Left ventricle myocardium inferior (tissue), 1 donor: ENCODE measurements around the gene DDX10. TPM values are rescaled to one million over a fixed set of nuclear protein-coding genes. Genes with fewer than 3 reads are reported as not detected.

Experiments
- DNase-seq: peaks from one replicate; pipeline ENCODE4 v3.0.0-alpha.2; 2020
- H3K27ac ChIP-seq: fragments of 200-600 bp; replicated peaks from 2 replicates; pipeline ENCODE4 v1.8.0; 2021
- H3K27me3 ChIP-seq: fragments of 200-600 bp; 2 replicates; pipeline ENCODE4 v1.8.0; 2021; ENCODE audit warnings: low read depth
- H3K36me3 ChIP-seq: fragments of 200-600 bp; 2 replicates; pipeline ENCODE4 v1.8.0; 2021
- H3K4me1 ChIP-seq: fragments of 200-600 bp; 2 replicates; pipeline ENCODE4 v1.8.0; 2021
- H3K4me3 ChIP-seq: fragments of 200-600 bp; 2 replicates; pipeline ENCODE4 v1.8.0; 2021; ENCODE audit warnings: mild to moderate bottlenecking, moderate library complexity
- H3K9me3 ChIP-seq: fragments of 200-600 bp; replicated peaks from 2 replicates; pipeline ENCODE4 v1.8.0; 2021
- CTCF ChIP-seq: fragments of 200-600 bp; IDR thresholded peaks from 2 replicates; pipeline ENCODE4 v1.8.0; 2021; ENCODE audit warnings: antibody characterized with exemption, mild to moderate bottlenecking, borderline replicate concordance
- intact Hi-C: fragments of 100-400 bp; cut with micrococcal nuclease; formaldehyde crosslinking; loops from one replicate; pipeline ENCODE4 v1.11.0; 2022
- total RNA-seq: library from RNA; stranded (reverse); fragmentation: NEBNext Ultra II Directional; extraction: Animal tissue kit (Norgen Biotek cat#: 25700); gene quantifications from one replicate; pipeline ENCODE4 v1.2.1, GENCODE V29; 2021
- donor health status: DM: no; HTN: yes; CAD: no; lungs with severe emphysema.

The DDX10 gene
- total RNA-seq, 1 donor from 2014 or later: 11.7 TPM

GRCh38 chr11:108858622-108859021 is 193.8 kb downstream of the DDX10 start:
- Histone ChIP-seq H3K36me3 (no peaks in the 10 kb centered on the region), H3K27me3 (no peaks in the 10 kb centered on the region), H3K9me3 (no peaks in the 10 kb centered on the region), H3K27ac (no peak overlapping the region), H3K4me3 (no peak overlapping the region), H3K4me1 (peaks cover 32% of the 10 kb centered on the region)
- no peak for DNase-seq
- intact Hi-C loops: no loop called here
- no peak for TF ChIP-seq CTCF

GRCh38 chr11:108859510-108859909 is 194.6 kb downstream of the DDX10 start:
- no peaks in the 10 kb centered on the region for H3K27me3 ChIP-seq
- no peak overlapping the region for H3K4me3 ChIP-seq
- no peaks in the 10 kb centered on the region for H3K9me3 ChIP-seq
- DNase-seq: no peak
- TF ChIP-seq CTCF: no peak
- peaks cover 23% of the 10 kb centered on the region for H3K4me1 ChIP-seq
- no peak overlapping the region for H3K27ac ChIP-seq
- intact Hi-C loops: no loop called here
- no peaks in the 10 kb centered on the region for H3K36me3 ChIP-seq

GRCh38 chr11:108863528-108863927 is 198.7 kb downstream of the DDX10 start:
- TF ChIP-seq CTCF: no peak
- no peak for DNase-seq
- no peaks in the 10 kb centered on the region for H3K9me3 ChIP-seq
- H3K27ac ChIP-seq: no peak overlapping the region
- intact Hi-C loops: no loop called here
- no peaks in the 10 kb centered on the region for H3K36me3 ChIP-seq
- H3K4me1 ChIP-seq: no peaks in the 10 kb centered on the region
- H3K4me3 ChIP-seq: no peak overlapping the region
- H3K27me3 ChIP-seq: no peaks in the 10 kb centered on the region

GRCh38 chr11:108865406-108865805 is 200.5 kb downstream of the DDX10 start:
- intact Hi-C loops: no loop called here
- Histone ChIP-seq H3K4me3 (no peak overlapping the region), H3K36me3 (no peaks in the 10 kb centered on the region), H3K27ac (no peak overlapping the region), H3K9me3 (no peaks in the 10 kb centered on the region), H3K4me1 (peaks cover 8% of the 10 kb centered on the region), H3K27me3 (no peaks in the 10 kb centered on the region)
- no peak for TF ChIP-seq CTCF
- DNase-seq: no peak

GRCh38 chr11:108866781-108867180 is 201.9 kb downstream of the DDX10 start:
- intact Hi-C loops: no loop called here
- Histone ChIP-seq H3K36me3 (no peaks in the 10 kb centered on the region), H3K27me3 (no peaks in the 10 kb centered on the region), H3K4me3 (no peak overlapping the region), H3K27ac (no peak overlapping the region), H3K4me1 (peaks cover 11% of the 10 kb centered on the region), H3K9me3 (no peaks in the 10 kb centered on the region)
- DNase-seq: no peak
- TF ChIP-seq CTCF: no peak
